ENCODE results near the gene CADM3.

The CADM3 gene

GRCh38 chr1:159175571-159175970 is 4.2 kb downstream of the CADM3 start:
- no peak for DNase-seq

GRCh38 chr1:159177272-159177907 is 6.0 kb downstream of the CADM3 start:
- DNase-seq: peak; percentile 64

DNA sequence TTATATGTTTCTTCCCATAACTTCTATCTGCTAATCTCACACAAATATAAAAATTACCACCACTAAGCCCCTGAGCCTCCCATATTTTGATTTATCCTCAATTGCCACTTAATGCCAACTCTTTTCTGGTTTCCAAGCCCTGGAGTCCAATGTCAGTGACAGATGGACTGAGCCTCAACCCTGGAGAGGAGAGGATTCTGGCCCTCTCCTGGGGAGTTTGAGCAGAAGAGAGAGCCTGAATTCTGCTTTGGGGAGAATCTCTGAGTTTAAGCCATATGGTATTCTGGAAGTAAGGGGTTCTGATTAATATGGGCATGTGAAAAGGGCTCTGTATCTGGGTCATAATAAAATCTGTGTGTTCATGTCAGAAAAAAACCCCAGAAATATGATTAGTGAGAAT is 8.5 kb downstream of the CADM3 start:
- no peak for DNase-seq

- DNase-seq: no peak
Observed at GRCh38 chr1:159180516-159180915, 9.1 kb downstream of the CADM3 start.

- DNase-seq: no peak
Observed at GRCh38 chr1:159181328-159182024, 10.1 kb downstream of the CADM3 start.

GRCh38 chr1:159184201-159184600 is 12.8 kb downstream of the CADM3 start:
- no peak for DNase-seq

GRCh38 chr1:159185121-159185520 is 13.7 kb downstream of the CADM3 start:
- no peak for DNase-seq

DNA sequence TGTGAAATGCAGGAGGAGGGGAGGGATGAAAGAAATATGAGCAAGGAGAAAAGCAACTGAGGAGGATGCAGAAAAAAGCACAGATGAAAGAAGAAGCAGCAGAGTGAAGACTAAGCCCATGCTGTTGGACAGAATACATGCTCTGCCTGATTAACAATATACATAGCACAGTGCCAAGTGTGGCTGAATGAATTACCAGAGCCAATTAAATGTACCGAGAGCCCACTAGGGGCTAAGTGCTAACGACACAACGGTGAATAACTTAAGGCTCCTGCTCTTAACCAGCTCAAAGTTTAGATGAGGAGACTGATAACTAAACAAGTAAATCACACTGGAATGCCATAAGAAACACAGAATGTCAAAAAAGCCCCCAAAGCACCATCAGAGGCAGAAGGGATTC is 15.6 kb downstream of the CADM3 start:
- no peak for DNase-seq

- no peak for DNase-seq
Observed at GRCh38 chr1:159187647-159188374, 16.4 kb downstream of the CADM3 start.

DNA sequence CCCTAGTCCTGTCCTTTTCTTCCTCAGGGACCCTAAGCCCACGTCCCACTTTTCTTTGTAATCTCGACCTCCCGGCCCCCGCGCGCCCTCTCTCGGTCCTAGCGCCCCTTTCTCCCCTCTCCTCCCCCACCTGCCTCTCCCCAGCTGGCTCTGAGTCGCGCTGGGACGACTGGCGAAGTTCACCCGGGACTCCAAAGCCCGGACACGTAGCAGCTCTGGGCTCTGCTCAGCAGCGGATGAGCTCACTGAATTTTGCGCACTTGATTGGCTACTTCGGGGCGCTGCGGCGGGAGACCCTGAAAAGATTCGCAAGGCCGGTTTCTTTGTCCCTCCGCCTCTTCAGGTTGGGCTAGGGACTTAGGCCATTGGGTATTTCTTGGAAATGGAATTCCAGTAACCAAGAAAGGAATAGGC is 17.0 kb downstream of the CADM3 start:
- peak; percentile 63 for DNase-seq

GRCh38 chr1:159190441-159190840 is 19.0 kb downstream of the CADM3 start:
- DNase-seq: no peak

DNA sequence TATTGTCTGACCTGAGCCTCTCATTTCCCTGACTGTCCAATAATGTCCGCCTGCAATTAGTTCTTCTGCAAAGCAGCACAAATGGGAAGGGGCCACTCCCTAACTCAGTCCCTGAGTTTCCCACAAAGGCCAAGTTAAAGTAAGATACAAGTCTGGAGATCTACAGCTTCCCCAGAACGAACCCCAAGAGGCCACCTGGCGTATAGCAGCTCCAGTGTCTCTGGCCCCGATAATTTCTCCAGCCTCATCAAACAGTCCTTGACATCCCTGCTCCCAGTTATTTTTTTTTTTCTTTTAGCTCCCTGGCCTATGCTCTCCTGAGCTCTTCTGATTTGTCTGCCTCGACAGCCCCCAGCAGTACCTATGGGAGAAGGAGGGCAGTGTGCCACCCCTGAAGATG is 25.1 kb downstream of the CADM3 start:
- no peak for DNase-seq

DNA sequence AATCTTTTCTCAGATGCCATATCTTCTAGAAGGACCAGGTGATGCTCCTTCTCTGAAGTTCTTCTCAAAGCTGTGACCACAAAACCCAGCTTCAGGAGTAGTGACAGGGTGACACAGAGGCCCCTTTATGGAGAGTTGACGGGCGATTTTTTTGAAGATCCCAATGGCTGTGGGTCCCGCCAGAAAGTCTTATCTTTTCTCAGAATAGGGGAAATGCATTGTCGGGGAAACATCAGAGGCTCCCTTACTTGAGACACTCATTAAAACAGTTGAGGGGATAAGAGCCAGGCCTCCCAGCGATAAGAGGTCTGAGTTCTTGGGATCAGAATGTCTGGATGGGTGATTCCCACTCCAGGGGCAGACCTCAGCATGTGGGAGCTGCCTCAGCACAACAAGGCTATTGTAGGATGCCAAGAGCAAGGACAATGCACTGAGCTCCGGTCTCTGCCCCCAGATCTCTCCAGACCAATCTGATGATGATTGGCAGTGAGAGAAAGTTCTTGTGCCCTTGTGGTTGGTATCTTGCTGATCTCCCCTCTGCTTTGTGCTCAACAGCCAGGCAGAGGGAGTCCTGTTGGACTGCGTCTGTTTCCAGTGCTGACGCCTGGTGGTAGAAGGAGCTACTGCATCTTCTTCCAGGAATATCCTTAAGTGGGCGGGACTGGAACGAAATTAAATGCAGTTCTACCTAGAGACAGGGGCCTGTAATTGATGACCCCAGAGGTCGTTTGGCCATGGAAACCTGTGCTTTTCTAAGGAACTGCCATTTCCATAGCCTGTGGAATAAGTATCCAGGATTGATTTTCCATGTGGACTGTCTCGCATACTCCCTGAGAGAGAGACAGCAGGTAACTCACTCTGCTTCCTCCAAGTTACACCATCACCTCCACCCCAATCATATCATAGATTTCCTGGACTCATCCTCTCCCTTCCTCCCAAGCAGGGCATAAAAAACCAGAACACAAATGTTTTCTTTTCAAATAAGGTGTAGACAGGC is 26.4 kb downstream of the CADM3 start:
- DNase-seq: peak; percentile 69

- DNase-seq: no peak
Observed at GRCh38 chr1:159199901-159200300, 28.5 kb downstream of the CADM3 start.

DNA sequence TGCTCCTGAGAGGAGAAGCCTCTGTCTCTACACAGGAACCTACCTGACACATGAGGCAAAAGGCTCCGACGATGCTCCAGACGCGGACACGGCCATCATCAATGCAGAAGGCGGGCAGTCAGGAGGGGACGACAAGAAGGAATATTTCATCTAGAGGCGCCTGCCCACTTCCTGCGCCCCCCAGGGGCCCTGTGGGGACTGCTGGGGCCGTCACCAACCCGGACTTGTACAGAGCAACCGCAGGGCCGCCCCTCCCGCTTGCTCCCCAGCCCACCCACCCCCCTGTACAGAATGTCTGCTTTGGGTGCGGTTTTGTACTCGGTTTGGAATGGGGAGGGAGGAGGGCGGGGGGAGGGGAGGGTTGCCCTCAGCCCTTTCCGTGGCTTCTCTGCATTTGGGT is 29.4 kb downstream of the CADM3 start:
- DNase-seq: no peak

DNA sequence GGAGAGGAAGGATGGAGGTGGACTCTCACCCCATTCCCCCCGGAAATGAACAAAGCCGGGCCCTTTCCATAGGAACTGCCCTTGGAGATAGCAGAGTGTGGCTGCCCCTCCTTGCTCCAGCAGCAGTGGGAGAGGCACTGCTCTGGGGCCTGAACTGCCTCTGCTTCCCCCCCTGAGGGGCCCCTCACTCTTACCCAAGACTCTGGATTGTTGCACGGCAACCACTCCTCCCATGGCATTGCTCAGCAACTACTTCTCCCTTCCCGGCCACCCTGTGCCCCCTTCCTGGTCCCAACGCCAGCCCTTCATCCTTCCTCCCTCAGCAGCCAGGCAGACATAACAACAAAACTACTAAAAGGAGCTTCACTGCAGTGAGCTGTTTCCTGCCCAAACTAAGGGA is 30.2 kb downstream of the CADM3 start:
- DNase-seq: no peak

DNA sequence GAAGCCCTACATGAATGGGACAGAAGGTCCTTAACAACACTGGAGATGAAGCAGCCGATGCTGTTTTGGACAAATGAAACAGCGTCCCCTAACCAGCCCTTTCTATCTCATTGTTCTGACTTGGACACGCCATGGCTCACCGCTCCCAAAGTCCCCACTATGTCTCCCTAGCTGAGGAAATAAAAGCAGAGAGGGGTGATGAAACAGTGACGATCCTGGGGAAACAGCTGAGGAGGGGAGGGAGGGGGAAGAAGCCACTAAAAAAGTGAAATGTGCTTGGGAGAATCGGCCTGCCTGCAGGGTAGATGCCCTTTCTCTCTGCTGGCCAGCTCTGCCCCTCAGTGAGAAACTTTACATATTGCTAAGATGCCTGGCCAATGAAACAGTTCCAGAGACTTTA is 32.2 kb downstream of the CADM3 start:
- no peak for DNase-seq

DNA sequence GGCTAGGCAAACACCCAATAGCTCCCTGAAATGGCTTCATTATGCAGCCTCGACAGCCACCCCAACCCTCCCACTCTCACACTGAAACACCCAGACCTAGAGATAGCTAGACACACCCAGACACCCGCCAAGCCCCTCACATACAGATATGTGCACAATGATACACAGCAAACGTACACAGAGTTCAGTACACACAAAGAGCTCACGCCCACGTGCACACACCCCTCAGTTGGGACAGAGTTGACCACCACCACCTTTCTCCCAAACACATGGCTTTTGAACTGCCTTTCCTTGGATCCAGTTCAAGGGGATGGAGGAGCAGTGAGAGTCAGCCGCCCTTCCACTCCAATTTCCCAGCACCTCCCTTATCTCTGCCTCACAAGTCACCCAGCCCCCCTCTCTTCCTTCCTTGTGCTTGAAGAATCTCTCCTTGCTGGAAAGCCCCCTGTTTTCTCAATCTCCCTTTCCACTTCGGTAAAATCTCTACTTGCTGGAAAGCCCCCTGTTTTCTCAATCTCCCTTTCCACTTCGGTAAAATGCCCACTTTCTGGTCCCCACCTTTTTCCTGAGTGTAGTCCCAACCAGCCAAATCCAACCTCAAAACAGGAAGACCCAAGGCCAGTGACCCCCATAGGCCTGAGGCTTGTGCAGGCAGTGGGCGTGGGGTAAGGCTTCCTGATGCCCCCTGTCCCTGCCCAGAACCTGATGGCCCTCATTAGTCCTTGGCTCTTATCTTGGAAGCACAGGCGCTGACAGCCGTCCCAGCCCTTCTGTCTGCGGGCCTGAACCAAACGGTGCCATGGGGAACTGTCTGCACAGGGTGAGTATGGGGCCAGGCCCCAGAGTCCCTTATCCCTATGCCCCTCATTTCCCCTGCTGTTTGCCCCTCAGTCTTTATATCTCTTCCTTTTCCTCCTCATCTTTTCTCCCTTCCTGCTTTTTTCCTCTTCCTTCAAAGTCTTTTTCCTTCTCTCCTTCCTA is 33.0 kb downstream of the CADM3 start, which contains the start of gene ACKR1:
Gene ACKR1 (plus strand): TSS at position 715 of the 981 bp plus-strand sequence. CDS start 85 bp downstream, at position 800.
- no peak for DNase-seq

GRCh38 chr1:159205225-159205624 is 33.8 kb downstream of the CADM3 start:
- DNase-seq: no peak

DNA sequence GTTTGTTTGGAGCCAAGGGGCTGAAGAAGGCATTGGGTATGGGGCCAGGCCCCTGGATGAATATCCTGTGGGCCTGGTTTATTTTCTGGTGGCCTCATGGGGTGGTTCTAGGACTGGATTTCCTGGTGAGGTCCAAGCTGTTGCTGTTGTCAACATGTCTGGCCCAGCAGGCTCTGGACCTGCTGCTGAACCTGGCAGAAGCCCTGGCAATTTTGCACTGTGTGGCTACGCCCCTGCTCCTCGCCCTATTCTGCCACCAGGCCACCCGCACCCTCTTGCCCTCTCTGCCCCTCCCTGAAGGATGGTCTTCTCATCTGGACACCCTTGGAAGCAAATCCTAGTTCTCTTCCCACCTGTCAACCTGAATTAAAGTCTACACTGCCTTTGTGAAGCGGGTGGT is 34.7 kb downstream of the CADM3 start:
- DNase-seq: no peak

- no peak for DNase-seq
Observed at GRCh38 chr1:159207080-159207479, 35.7 kb downstream of the CADM3 start.
